ENCODE data around the gene DPP6.

The DPP6 gene

GRCh38 chr7:154232700-154233099 lies 180.5 kb downstream of the DPP6 start:
- Histone ChIP-seq H3K79me1 (ENCODE audit: low read length) (no peaks in the 10 kb centered on the region), H3K36me3 (ENCODE audit: control insufficient read depth, insufficient read depth, low read length) (no peaks in the 10 kb centered on the region), H3K4ac (ENCODE audit: low read depth, low read length) (no peak overlapping the region), H3K27me3 (ENCODE audit: insufficient read depth, low read length, poor library complexity) (no peaks in the 10 kb centered on the region), H3K4me1 (ENCODE audit: control insufficient read depth, low read depth, low read length) (no peaks in the 10 kb centered on the region), H3K79me2 (ENCODE audit: control insufficient read depth, insufficient read depth, low read length) (no peaks in the 10 kb centered on the region), H2BK120ac (ENCODE audit: low read depth, low read length) (no peak overlapping the region), H3K56ac (ENCODE audit: low read length) (no peak overlapping the region), H3K27ac (ENCODE audit: low read depth, low read length) (no peak overlapping the region), H3K9ac (ENCODE audit: low read length) (no peak overlapping the region), H2BK5ac (ENCODE audit: low read length) (no peak overlapping the region), H2AK5ac (ENCODE audit: low read length) (no peak overlapping the region), H2BK15ac (replicated peaks; ENCODE audit: low read depth) (no peak overlapping the region), H3K18ac (ENCODE audit: low read length) (no peak overlapping the region), H3K23ac (ENCODE audit: low read length) (no peak overlapping the region), H3K4me2 (ENCODE audit: low read length) (no peak overlapping the region), H4K5ac (ENCODE audit: low read length) (no peak overlapping the region), H3K4me3 (ENCODE audit: low read length) (no peak overlapping the region), H4K8ac (ENCODE audit: low read depth, low read length) (no peak overlapping the region)
- no peak for DNase-seq
- no CpG with 5 or more reads among the region's 5 CpGs for WGBS (ENCODE audit: extremely low coverage, insufficient coverage, low lambda C conversion rate)

GRCh38 chr7:154241988-154242387 lies 189.8 kb downstream of the DPP6 start:
- Histone ChIP-seq H3K27ac (ENCODE audit: low read depth, low read length) (no peak overlapping the region), H3K4ac (ENCODE audit: low read depth, low read length) (no peak overlapping the region), H3K23ac (ENCODE audit: low read length) (no peak overlapping the region), H3K56ac (ENCODE audit: low read length) (no peak overlapping the region), H3K27me3 (ENCODE audit: insufficient read depth, low read length, poor library complexity) (no peaks in the 10 kb centered on the region), H3K36me3 (ENCODE audit: control insufficient read depth, insufficient read depth, low read length) (no peaks in the 10 kb centered on the region), H3K79me1 (ENCODE audit: low read length) (no peaks in the 10 kb centered on the region), H3K18ac (ENCODE audit: low read length) (no peak overlapping the region), H2AK5ac (ENCODE audit: low read length) (no peak overlapping the region), H3K4me3 (ENCODE audit: low read length) (no peak overlapping the region), H2BK15ac (replicated peaks; ENCODE audit: low read depth) (no peak overlapping the region), H2BK5ac (ENCODE audit: low read length) (no peak overlapping the region), H4K8ac (ENCODE audit: low read depth, low read length) (no peak overlapping the region), H4K5ac (ENCODE audit: low read length) (no peak overlapping the region), H3K9ac (ENCODE audit: low read length) (no peak overlapping the region), H2BK120ac (ENCODE audit: low read depth, low read length) (no peak overlapping the region), H3K4me2 (ENCODE audit: low read length) (no peak overlapping the region), H3K4me1 (ENCODE audit: control insufficient read depth, low read depth, low read length) (no peaks in the 10 kb centered on the region), H3K79me2 (ENCODE audit: control insufficient read depth, insufficient read depth, low read length) (no peaks in the 10 kb centered on the region)
- no peak for DNase-seq
- no CpG with 5 or more reads among the region's 3 CpGs for WGBS (ENCODE audit: extremely low coverage, insufficient coverage, low lambda C conversion rate)

- DNase-seq = no peak
- no peak overlapping the region for H3K27ac ChIP-seq (ENCODE audit: low read depth, low read length)
- no peaks in the 10 kb centered on the region for H3K79me2 ChIP-seq (ENCODE audit: control insufficient read depth, insufficient read depth, low read length)
Measured at GRCh38 chr7:154242709-154243108, 190.5 kb downstream of the DPP6 start.

GRCh38 chr7:154252046-154252445 lies 199.8 kb downstream of the DPP6 start:
- Histone ChIP-seq H2BK120ac (ENCODE audit: low read depth, low read length) (no peak overlapping the region), H4K5ac (ENCODE audit: low read length) (no peak overlapping the region), H3K36me3 (ENCODE audit: control insufficient read depth, insufficient read depth, low read length) (no peaks in the 10 kb centered on the region), H2AK5ac (ENCODE audit: low read length) (no peak overlapping the region), H2BK5ac (ENCODE audit: low read length) (no peak overlapping the region), H2BK15ac (replicated peaks; ENCODE audit: low read depth) (no peak overlapping the region), H3K18ac (ENCODE audit: low read length) (no peak overlapping the region), H3K4me3 (ENCODE audit: low read length) (no peak overlapping the region), H3K27ac (ENCODE audit: low read depth, low read length) (no peak overlapping the region), H3K56ac (ENCODE audit: low read length) (no peak overlapping the region), H3K9ac (ENCODE audit: low read length) (no peak overlapping the region), H3K4ac (ENCODE audit: low read depth, low read length) (no peak overlapping the region), H3K4me2 (ENCODE audit: low read length) (no peak overlapping the region), H3K27me3 (ENCODE audit: insufficient read depth, low read length, poor library complexity) (no peaks in the 10 kb centered on the region), H3K23ac (ENCODE audit: low read length) (no peak overlapping the region), H3K4me1 (ENCODE audit: control insufficient read depth, low read depth, low read length) (no peaks in the 10 kb centered on the region), H4K8ac (ENCODE audit: low read depth, low read length) (no peak overlapping the region), H3K79me1 (ENCODE audit: low read length) (no peaks in the 10 kb centered on the region), H3K79me2 (ENCODE audit: control insufficient read depth, insufficient read depth, low read length) (no peaks in the 10 kb centered on the region)
- no CpG with 5 or more reads among the region's 6 CpGs for WGBS (ENCODE audit: extremely low coverage, insufficient coverage, low lambda C conversion rate)
- no peak for DNase-seq

More at GRCh38 chr7:154242709-154243108, 190.5 kb downstream of the DPP6 start:
- H3K79me1 ChIP-seq (ENCODE audit: low read length) = no peaks in the 10 kb centered on the region
- H4K5ac ChIP-seq (ENCODE audit: low read length) = no peak overlapping the region
- H2AK5ac ChIP-seq (ENCODE audit: low read length) = no peak overlapping the region
- no peak overlapping the region for H3K4me2 ChIP-seq (ENCODE audit: low read length)
- H3K23ac ChIP-seq (ENCODE audit: low read length) = no peak overlapping the region
- H2BK5ac ChIP-seq (ENCODE audit: low read length) = no peak overlapping the region
- H3K18ac ChIP-seq (ENCODE audit: low read length) = no peak overlapping the region
- no peaks in the 10 kb centered on the region for H3K27me3 ChIP-seq (ENCODE audit: insufficient read depth, low read length, poor library complexity)
- no peak overlapping the region for H3K4me3 ChIP-seq (ENCODE audit: low read length)
- no peak overlapping the region for H3K4ac ChIP-seq (ENCODE audit: low read depth, low read length)
- H3K36me3 ChIP-seq (ENCODE audit: control insufficient read depth, insufficient read depth, low read length) = no peaks in the 10 kb centered on the region
- H2BK120ac ChIP-seq (ENCODE audit: low read depth, low read length) = no peak overlapping the region
- H3K9ac ChIP-seq (ENCODE audit: low read length) = no peak overlapping the region
- no peak overlapping the region for H3K56ac ChIP-seq (ENCODE audit: low read length)
- no peak overlapping the region for H4K8ac ChIP-seq (ENCODE audit: low read depth, low read length)
- H2BK15ac ChIP-seq (replicated peaks; ENCODE audit: low read depth) = no peak overlapping the region
- no peaks in the 10 kb centered on the region for H3K4me1 ChIP-seq (ENCODE audit: control insufficient read depth, low read depth, low read length)

- DNase-seq = no peak
- H3K4ac ChIP-seq (ENCODE audit: low read depth, low read length) = no peak overlapping the region
- H3K79me1 ChIP-seq (ENCODE audit: low read length) = no peaks in the 10 kb centered on the region
- no peak overlapping the region for H3K18ac ChIP-seq (ENCODE audit: low read length)
- H4K5ac ChIP-seq (ENCODE audit: low read length) = no peak overlapping the region
- no peak overlapping the region for H3K4me3 ChIP-seq (ENCODE audit: low read length)
- no peak overlapping the region for H2BK5ac ChIP-seq (ENCODE audit: low read length)
- H3K36me3 ChIP-seq (ENCODE audit: control insufficient read depth, insufficient read depth, low read length) = no peaks in the 10 kb centered on the region
- H3K4me2 ChIP-seq (ENCODE audit: low read length) = no peak overlapping the region
- H3K9ac ChIP-seq (ENCODE audit: low read length) = no peak overlapping the region
- no peak overlapping the region for H2BK120ac ChIP-seq (ENCODE audit: low read depth, low read length)
- H3K4me1 ChIP-seq (ENCODE audit: control insufficient read depth, low read depth, low read length) = no peaks in the 10 kb centered on the region
- no peaks in the 10 kb centered on the region for H3K27me3 ChIP-seq (ENCODE audit: insufficient read depth, low read length, poor library complexity)
- WGBS (ENCODE audit: extremely low coverage, insufficient coverage, low lambda C conversion rate) = no CpG with 5 or more reads among the region's 6 CpGs
- H3K23ac ChIP-seq (ENCODE audit: low read length) = no peak overlapping the region
- H2AK5ac ChIP-seq (ENCODE audit: low read length) = no peak overlapping the region
- no peak overlapping the region for H3K56ac ChIP-seq (ENCODE audit: low read length)
- no peak overlapping the region for H3K27ac ChIP-seq (ENCODE audit: low read depth, low read length)
- H2BK15ac ChIP-seq (replicated peaks; ENCODE audit: low read depth) = no peak overlapping the region
- H3K79me2 ChIP-seq (ENCODE audit: control insufficient read depth, insufficient read depth, low read length) = no peaks in the 10 kb centered on the region
- H4K8ac ChIP-seq (ENCODE audit: low read depth, low read length) = no peak overlapping the region
Measured at GRCh38 chr7:154253810-154254209, 201.6 kb downstream of the DPP6 start.

GRCh38 chr7:154255324-154255723 lies 203.1 kb downstream of the DPP6 start:
- Histone ChIP-seq H2AK5ac (ENCODE audit: low read length) (no peak overlapping the region), H3K79me2 (ENCODE audit: control insufficient read depth, insufficient read depth, low read length) (no peaks in the 10 kb centered on the region), H2BK5ac (ENCODE audit: low read length) (no peak overlapping the region), H3K27me3 (ENCODE audit: insufficient read depth, low read length, poor library complexity) (no peaks in the 10 kb centered on the region), H3K18ac (ENCODE audit: low read length) (no peak overlapping the region), H3K27ac (ENCODE audit: low read depth, low read length) (no peak overlapping the region), H4K5ac (ENCODE audit: low read length) (no peak overlapping the region), H3K36me3 (ENCODE audit: control insufficient read depth, insufficient read depth, low read length) (no peaks in the 10 kb centered on the region), H4K8ac (ENCODE audit: low read depth, low read length) (no peak overlapping the region), H3K79me1 (ENCODE audit: low read length) (no peaks in the 10 kb centered on the region), H3K4me2 (ENCODE audit: low read length) (no peak overlapping the region), H3K4me1 (ENCODE audit: control insufficient read depth, low read depth, low read length) (no peaks in the 10 kb centered on the region), H3K4ac (ENCODE audit: low read depth, low read length) (no peak overlapping the region), H3K56ac (ENCODE audit: low read length) (no peak overlapping the region), H3K9ac (ENCODE audit: low read length) (no peak overlapping the region), H2BK15ac (replicated peaks; ENCODE audit: low read depth) (no peak overlapping the region), H2BK120ac (ENCODE audit: low read depth, low read length) (no peak overlapping the region), H3K4me3 (ENCODE audit: low read length) (no peak overlapping the region), H3K23ac (ENCODE audit: low read length) (no peak overlapping the region)
- WGBS (ENCODE audit: extremely low coverage, insufficient coverage, low lambda C conversion rate) = no CpG with 5 or more reads among the region's 7 CpGs
- DNase-seq = no peak
